ENCODE measurements around the gene ITCH.
"Not testable (repeated sequence)": the region's sequence is repeated elsewhere in the genome, so short reads cannot be mapped to it uniquely, and the experiment has no call there.

ITCH gene

GRCh38 chr20:34370062-34370461, 7.0 kb downstream of the ITCH start:
- H3K4me3 ChIP-seq (ENCODE audit: low read depth, low read length), result no peak overlapping the region
- in situ Hi-C loops (cut with HindIII; ENCODE audit: low sequenced_read_pairs), result no loop called here
- no peak for DNase-seq (ENCODE audit: low read depth)
- TF ChIP-seq, protein P1, sequence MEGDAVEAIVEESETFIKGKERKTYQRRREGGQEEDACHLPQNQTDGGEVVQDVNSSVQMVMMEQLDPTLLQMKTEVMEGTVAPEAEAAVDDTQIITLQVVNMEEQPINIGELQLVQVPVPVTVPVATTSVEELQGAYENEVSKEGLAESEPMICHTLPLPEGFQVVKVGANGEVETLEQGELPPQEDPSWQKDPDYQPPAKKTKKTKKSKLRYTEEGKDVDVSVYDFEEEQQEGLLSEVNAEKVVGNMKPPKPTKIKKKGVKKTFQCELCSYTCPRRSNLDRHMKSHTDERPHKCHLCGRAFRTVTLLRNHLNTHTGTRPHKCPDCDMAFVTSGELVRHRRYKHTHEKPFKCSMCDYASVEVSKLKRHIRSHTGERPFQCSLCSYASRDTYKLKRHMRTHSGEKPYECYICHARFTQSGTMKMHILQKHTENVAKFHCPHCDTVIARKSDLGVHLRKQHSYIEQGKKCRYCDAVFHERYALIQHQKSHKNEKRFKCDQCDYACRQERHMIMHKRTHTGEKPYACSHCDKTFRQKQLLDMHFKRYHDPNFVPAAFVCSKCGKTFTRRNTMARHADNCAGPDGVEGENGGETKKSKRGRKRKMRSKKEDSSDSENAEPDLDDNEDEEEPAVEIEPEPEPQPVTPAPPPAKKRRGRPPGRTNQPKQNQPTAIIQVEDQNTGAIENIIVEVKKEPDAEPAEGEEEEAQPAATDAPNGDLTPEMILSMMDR (IDR thresholded peaks at IDR 0.05; ENCODE audit: low read depth, low read length, missing control alignments), result no peak

- no peak for DNase-seq (ENCODE audit: low read depth)
- TF ChIP-seq, protein P1 (IDR thresholded peaks at IDR 0.05; ENCODE audit: low read depth, low read length, missing control alignments), result no peak
- in situ Hi-C loops (cut with HindIII; ENCODE audit: low sequenced_read_pairs), result no loop called here
Measured at GRCh38 chr20:34373445-34373844, 10.4 kb downstream of the ITCH start.

GRCh38 chr20:34374209-34374760, 11.2 kb downstream of the ITCH start:
- in situ Hi-C loops (cut with HindIII; ENCODE audit: low sequenced_read_pairs), result no loop called here

More at GRCh38 chr20:34373445-34373844, 10.4 kb downstream of the ITCH start:
- no peak overlapping the region for H3K4me3 ChIP-seq (ENCODE audit: low read depth, low read length)

GRCh38 chr20:34375977-34376430, 12.9 kb downstream of the ITCH start:
- no peak overlapping the region for H3K4me3 ChIP-seq (ENCODE audit: low read depth, low read length)
- DNase-seq (ENCODE audit: low read depth), result no peak
- in situ Hi-C loops (cut with HindIII; ENCODE audit: low sequenced_read_pairs), result no loop called here
- TF ChIP-seq, protein P1 (IDR thresholded peaks at IDR 0.05; ENCODE audit: low read depth, low read length, missing control alignments), result no peak

More at GRCh38 chr20:34374209-34374760, 11.2 kb downstream of the ITCH start:
- H3K4me3 ChIP-seq (ENCODE audit: low read depth, low read length), result no peak overlapping the region
- DNase-seq (ENCODE audit: low read depth), result no peak
- TF ChIP-seq, protein P1 (IDR thresholded peaks at IDR 0.05; ENCODE audit: low read depth, low read length, missing control alignments), result no peak

DNA sequence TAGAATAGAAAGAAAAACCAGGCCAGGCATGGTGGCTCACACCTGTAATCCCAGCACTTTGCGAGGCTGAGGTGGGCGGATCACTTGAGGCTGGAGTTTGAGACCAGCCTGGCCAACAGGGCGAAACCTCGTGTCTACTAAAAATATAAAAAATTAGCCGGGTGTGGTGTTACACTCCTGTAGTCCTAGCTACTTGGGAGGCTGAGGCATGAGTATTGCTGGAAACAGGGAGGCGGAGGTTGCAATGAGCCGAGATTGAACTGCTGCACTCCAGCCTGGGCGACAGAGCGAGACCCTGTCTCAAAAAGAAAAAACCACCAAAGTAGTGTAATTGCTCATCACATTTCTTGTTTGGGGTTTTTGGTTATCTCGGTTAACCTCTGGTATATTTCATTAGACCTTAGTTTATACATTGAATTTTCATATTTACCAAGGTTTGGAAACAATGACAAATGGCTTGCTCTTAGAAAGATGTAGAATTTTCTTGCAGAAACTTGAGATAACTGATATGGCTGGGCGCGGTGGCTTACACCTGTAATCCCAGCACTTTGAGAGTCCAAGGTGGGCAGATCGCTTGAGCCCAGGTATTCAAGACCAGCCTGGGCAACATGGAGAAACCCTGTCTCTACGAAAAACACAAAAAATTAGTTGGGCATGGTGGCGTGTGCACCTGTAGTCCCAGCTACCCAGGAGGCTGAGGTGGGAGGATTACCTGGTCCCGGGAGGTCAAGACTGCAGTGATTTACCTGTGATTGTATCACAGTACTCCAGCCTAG, 14.2 kb downstream of the ITCH start:
- TF ChIP-seq, protein P1 (IDR thresholded peaks at IDR 0.05; ENCODE audit: low read depth, low read length, missing control alignments), result no peak
- in situ Hi-C loops (cut with HindIII; ENCODE audit: low sequenced_read_pairs), result no loop called here
- no peak for DNase-seq (ENCODE audit: low read depth)
- H3K4me3 ChIP-seq (ENCODE audit: low read depth, low read length), result no peak overlapping the region

- H3K4me3 ChIP-seq (ENCODE audit: low read depth, low read length), result no peak overlapping the region
- no peak for DNase-seq (ENCODE audit: low read depth)
- in situ Hi-C loops (cut with HindIII; ENCODE audit: low sequenced_read_pairs), result no loop called here
- TF ChIP-seq, protein P1 (IDR thresholded peaks at IDR 0.05; ENCODE audit: low read depth, low read length, missing control alignments), result no peak
Measured at GRCh38 chr20:34382174-34382573, 19.1 kb downstream of the ITCH start.

DNA sequence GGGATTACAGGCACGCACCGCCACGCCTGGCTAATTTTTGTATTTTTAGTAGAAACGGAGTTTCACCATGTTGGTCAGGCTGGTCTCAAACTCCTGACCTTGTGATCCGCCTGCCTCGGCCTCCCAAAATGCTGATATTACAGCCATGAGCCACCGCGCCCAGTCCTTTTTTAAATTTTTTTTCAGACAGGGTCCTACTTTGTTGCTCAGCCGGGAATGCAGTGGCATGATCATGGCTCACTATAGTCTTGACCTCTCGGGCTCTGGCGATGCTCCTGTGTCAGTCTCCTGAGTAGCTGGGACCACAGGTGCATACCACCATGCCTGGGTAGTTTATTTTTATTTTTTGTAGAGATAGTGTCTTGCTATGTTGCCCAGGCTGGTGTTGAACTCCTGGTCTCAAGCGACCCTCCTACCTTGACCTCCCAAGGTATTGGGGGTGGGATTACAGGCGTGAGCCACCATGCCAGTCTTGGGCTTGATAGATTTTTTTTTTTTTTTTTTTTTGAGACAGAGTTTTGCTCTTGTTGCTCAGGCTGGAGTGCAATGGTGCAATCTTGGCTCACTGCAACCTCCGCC, 19.9 kb downstream of the ITCH start:
- in situ Hi-C loops (cut with HindIII; ENCODE audit: low sequenced_read_pairs); DNase-seq (ENCODE audit: low read depth); H3K4me3 ChIP-seq (ENCODE audit: low read depth, low read length): not testable (repeated sequence)
